Nephron progenitor cell (in vitro differentiated cells): ENCODE results near the gene GPR158.

ENCODE experiments used
- DNase-seq: peaks from one replicate; pipeline ENCODE4 v3.0.0; 2021
- H3K27ac Mint-ChIP-seq: 2 replicates; pipeline ENCODE4 v1.8.0; 2021; ENCODE audit warnings: mild to moderate bottlenecking, moderate library complexity, mixed read lengths
- H3K27me3 Mint-ChIP-seq: 2 replicates; pipeline ENCODE4 v1.8.0; 2021; ENCODE audit warnings: mild to moderate bottlenecking, low read depth, mixed read lengths; ENCODE audit not compliant: poor library complexity
- H3K36me3 Mint-ChIP-seq: 2 replicates; pipeline ENCODE4 v1.8.0; 2021; ENCODE audit warnings: low read depth, mixed read lengths
- H3K4me1 Mint-ChIP-seq: 2 replicates; pipeline ENCODE4 v1.8.0; 2021; ENCODE audit warnings: mixed read lengths
- H3K4me3 Mint-ChIP-seq: 2 replicates; pipeline ENCODE4 v1.8.0; 2021; ENCODE audit warnings: mild to moderate bottlenecking, moderate library complexity, mixed read lengths
- H3K9me3 Mint-ChIP-seq: 2 replicates; pipeline ENCODE4 v1.8.0; 2021; ENCODE audit warnings: mild to moderate bottlenecking, moderate library complexity, mixed read lengths
- CTCF ChIP-seq: fragments of 200-600 bp; sonication (generic); IDR thresholded peaks from 2 replicates; pipeline ENCODE4 v1.5.0; 2021; ENCODE audit warnings: antibody characterized with exemption

The GPR158 gene

GRCh38 chr10:25441270-25441669 is 266.5 kb downstream of the GPR158 start:
- no peak overlapping the region for H3K4me3 Mint-ChIP-seq
- H3K27me3 Mint-ChIP-seq = no peaks in the 10 kb centered on the region
- no peak overlapping the region for H3K27ac Mint-ChIP-seq
- H3K36me3 Mint-ChIP-seq = no peaks in the 10 kb centered on the region
- no peaks in the 10 kb centered on the region for H3K9me3 Mint-ChIP-seq
- TF ChIP-seq CTCF = no peak
- DNase-seq = no peak
- no peaks in the 10 kb centered on the region for H3K4me1 Mint-ChIP-seq

GRCh38 chr10:25444266-25444665 is 269.5 kb downstream of the GPR158 start:
- no peak for DNase-seq
- Mint-ChIP-seq H3K4me3 (no peak overlapping the region), H3K36me3 (no peaks in the 10 kb centered on the region), H3K9me3 (no peaks in the 10 kb centered on the region), H3K4me1 (no peaks in the 10 kb centered on the region), H3K27ac (no peak overlapping the region), H3K27me3 (no peaks in the 10 kb centered on the region)
- TF ChIP-seq CTCF = no peak

- Mint-ChIP-seq H3K9me3 (peaks cover 19% of the 10 kb centered on the region), H3K4me3 (no peak overlapping the region), H3K4me1 (no peaks in the 10 kb centered on the region), H3K27me3 (no peaks in the 10 kb centered on the region), H3K36me3 (no peaks in the 10 kb centered on the region), H3K27ac (no peak overlapping the region)
- DNase-seq = no peak
- no peak for TF ChIP-seq CTCF
Observed at GRCh38 chr10:25451401-25451800, 276.6 kb downstream of the GPR158 start.

- H3K4me3 Mint-ChIP-seq = no peak overlapping the region
- H3K9me3 Mint-ChIP-seq = peaks cover 19% of the 10 kb centered on the region
- no peaks in the 10 kb centered on the region for H3K27me3 Mint-ChIP-seq
- TF ChIP-seq CTCF = no peak
- H3K36me3 Mint-ChIP-seq = no peaks in the 10 kb centered on the region
- H3K4me1 Mint-ChIP-seq = no peaks in the 10 kb centered on the region
- no peak for DNase-seq
- no peak overlapping the region for H3K27ac Mint-ChIP-seq
Observed at GRCh38 chr10:25453619-25454018, 278.8 kb downstream of the GPR158 start.

- no peak for TF ChIP-seq CTCF
- no peak for DNase-seq
- Mint-ChIP-seq H3K36me3 (no peaks in the 10 kb centered on the region), H3K27me3 (no peaks in the 10 kb centered on the region), H3K27ac (no peak overlapping the region), H3K4me3 (no peak overlapping the region), H3K9me3 (peaks cover 19% of the 10 kb centered on the region), H3K4me1 (no peaks in the 10 kb centered on the region)
Observed at GRCh38 chr10:25455980-25456567, 281.3 kb downstream of the GPR158 start.

- Mint-ChIP-seq H3K36me3 (no peaks in the 10 kb centered on the region), H3K4me1 (no peaks in the 10 kb centered on the region), H3K27ac (no peak overlapping the region), H3K4me3 (no peak overlapping the region), H3K9me3 (peaks cover 19% of the 10 kb centered on the region), H3K27me3 (no peaks in the 10 kb centered on the region)
- no peak for TF ChIP-seq CTCF
- DNase-seq = no peak
Observed at GRCh38 chr10:25457552-25457951, 282.8 kb downstream of the GPR158 start.
